Measurements from ENCODE around the gene HK1. TPM values are rescaled to one million over a fixed set of nuclear protein-coding genes. Genes with fewer than 3 reads are reported as not detected.

Gene HK1
- total and polyA plus RNA-seq, 2 of the 4 experiments (the other 2 are of a cell fraction), result 53.7 to 90.5 TPM

DNA sequence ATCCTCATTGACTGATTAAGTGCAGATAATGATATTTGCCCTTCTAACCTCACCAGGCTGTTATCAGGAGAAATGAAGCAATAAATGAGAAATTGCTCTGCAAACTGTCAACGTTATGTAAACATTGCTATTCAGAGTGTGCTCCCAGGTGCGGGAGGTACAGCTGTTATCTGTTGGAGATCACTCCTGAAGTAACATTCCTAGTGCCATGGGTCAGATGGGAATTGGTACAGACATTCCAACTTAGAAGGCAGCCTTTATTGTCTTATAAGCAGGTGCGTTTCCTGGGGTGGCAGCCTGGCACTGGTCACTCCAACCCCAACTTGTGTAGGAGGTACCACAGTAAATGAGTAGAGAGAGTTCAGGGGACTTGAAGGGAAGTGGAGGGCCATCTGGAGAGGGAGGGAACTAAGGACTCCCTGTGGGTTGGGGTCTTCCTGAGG, 36.8 kb downstream of the HK1 start:
- H3K9ac ChIP-seq (ENCODE audit: low read depth, low read length), result no peak overlapping the region
- no peak overlapping the region for H3K23ac ChIP-seq (ENCODE audit: low read depth, low read length)
- peaks cover 17% of the 10 kb centered on the region for H3K9me1 ChIP-seq (ENCODE audit: insufficient read depth, low read length)
- DNase-seq, result no peak
- H3K27me3 ChIP-seq (ENCODE audit: control insufficient read depth, insufficient read depth, low read length), result no peaks in the 10 kb centered on the region; the same call in 1 of the 2 replicates
- peaks cover 8% of the 10 kb centered on the region for H4K20me1 ChIP-seq (ENCODE audit: insufficient read depth, low read length)
- H3K4me2 ChIP-seq (ENCODE audit: low read depth, low read length), result no peak overlapping the region
- TF ChIP-seq, protein P1, sequence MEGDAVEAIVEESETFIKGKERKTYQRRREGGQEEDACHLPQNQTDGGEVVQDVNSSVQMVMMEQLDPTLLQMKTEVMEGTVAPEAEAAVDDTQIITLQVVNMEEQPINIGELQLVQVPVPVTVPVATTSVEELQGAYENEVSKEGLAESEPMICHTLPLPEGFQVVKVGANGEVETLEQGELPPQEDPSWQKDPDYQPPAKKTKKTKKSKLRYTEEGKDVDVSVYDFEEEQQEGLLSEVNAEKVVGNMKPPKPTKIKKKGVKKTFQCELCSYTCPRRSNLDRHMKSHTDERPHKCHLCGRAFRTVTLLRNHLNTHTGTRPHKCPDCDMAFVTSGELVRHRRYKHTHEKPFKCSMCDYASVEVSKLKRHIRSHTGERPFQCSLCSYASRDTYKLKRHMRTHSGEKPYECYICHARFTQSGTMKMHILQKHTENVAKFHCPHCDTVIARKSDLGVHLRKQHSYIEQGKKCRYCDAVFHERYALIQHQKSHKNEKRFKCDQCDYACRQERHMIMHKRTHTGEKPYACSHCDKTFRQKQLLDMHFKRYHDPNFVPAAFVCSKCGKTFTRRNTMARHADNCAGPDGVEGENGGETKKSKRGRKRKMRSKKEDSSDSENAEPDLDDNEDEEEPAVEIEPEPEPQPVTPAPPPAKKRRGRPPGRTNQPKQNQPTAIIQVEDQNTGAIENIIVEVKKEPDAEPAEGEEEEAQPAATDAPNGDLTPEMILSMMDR (conservative IDR thresholded peaks at IDR 0.05; ENCODE audit: low read depth, low read length), result no peak
- TF ChIP-seq CHD1 (IDR thresholded peaks at IDR 0.05; ENCODE audit: low read depth, low read length) (no peak), SMC3 (IDR thresholded peaks at IDR 0.05; ENCODE audit: low read depth, low read length) (no peak), USF2 (IDR thresholded peaks at IDR 0.05; ENCODE audit: low read depth, low read length) (no peak), RFX5 (IDR thresholded peaks at IDR 0.05; ENCODE audit: low read depth, low read length) (no peak), RAD21 (IDR thresholded peaks at IDR 0.05; ENCODE audit: low read length) (no peak), MAZ (IDR thresholded peaks at IDR 0.05; ENCODE audit: borderline replicate concordance, low read depth, low read length) (no peak), MAFK (IDR thresholded peaks at IDR 0.05; ENCODE audit: low read depth, low read length) (no peak), FOS (IDR thresholded peaks at IDR 0.05; ENCODE audit: low read depth, low read length) (no peak), ELK1 (IDR thresholded peaks at IDR 0.05; ENCODE audit: borderline replicate concordance, low read depth, low read length) (no peak), NFE2L2 (IDR thresholded peaks at IDR 0.05; ENCODE audit: low read depth, low read length) (no peak), RCOR1 (IDR thresholded peaks at IDR 0.05; ENCODE audit: insufficient replicate concordance, low read length) (no peak), POLR2A (IDR thresholded peaks at IDR 0.05; ENCODE audit: low read depth, low read length) (no peak), CEBPB (IDR thresholded peaks at IDR 0.05; ENCODE audit: low read depth, low read length) (no peak), BHLHE40 (IDR thresholded peaks at IDR 0.05; ENCODE audit: low read depth, low read length) (no peak), MXI1 (IDR thresholded peaks at IDR 0.05; ENCODE audit: borderline replicate concordance, low read depth, low read length) (no peak)
- dilution Hi-C loops (cut with HindIII; ENCODE audit: low sequenced_read_pairs, unreplicated experiment), result no loop called here
- H2AK5ac ChIP-seq (ENCODE audit: low read depth, low read length), result no peak overlapping the region
- ChIA-PET POLR2A (ENCODE audit: unreplicated experiment) (no interaction called here), CTCF (no interaction called here)
- ATAC-seq (ENCODE audit: low read depth), result no peak
- BruUV-seq (replicated peaks), result no TSS peak
- H4K5ac ChIP-seq (ENCODE audit: low read depth, low read length), result no peak overlapping the region
- no peak overlapping the region for H3K4me3 ChIP-seq (ENCODE audit: insufficient read depth, low read depth, low read length)
- no peak overlapping the region for H2BK15ac ChIP-seq (ENCODE audit: low read depth, low read length)
- WGBS, 2 experiments (ENCODE audit: extremely low coverage in 2 of 2, insufficient read length in 1 of 2), result 70% methylated on average over 2 of the region's 3 CpGs; no CpG with 5 or more reads in 1 of the 2 experiments
- H3K79me1 ChIP-seq (ENCODE audit: low read depth in 1 of 2, low read length in 2 of 2), result peaks cover 7 to 22% of the 10 kb centered on the region in 2 experiments; a peak in 3 of 4 replicates
- H3K14ac ChIP-seq (replicated peaks; ENCODE audit: low read depth, low read length), result no peak overlapping the region
- H3K9me3 ChIP-seq (ENCODE audit: control insufficient read depth, insufficient read depth, low read length), result no peaks in the 10 kb centered on the region
- H4K8ac ChIP-seq (ENCODE audit: low read depth in 2 of 2, low read length in 2 of 2), result no peak overlapping the region
- in situ Hi-C loops (cut with MboI; ENCODE audit: low sequenced_read_pairs), result no loop called here
- no peak overlapping the region for H3K27ac ChIP-seq (ENCODE audit: insufficient read depth, low read length)
- no peak overlapping the region for H2AFZ ChIP-seq (replicated peaks; ENCODE audit: low read length, poor library complexity)
- H3K4ac ChIP-seq (ENCODE audit: low read depth, low read length), result no peak overlapping the region
- no peak overlapping the region for H3K18ac ChIP-seq (ENCODE audit: low read depth, low read length)
- no peaks in the 10 kb centered on the region for H3K36me3 ChIP-seq (ENCODE audit: control insufficient read depth, insufficient read depth, low read length)
- H2BK5ac ChIP-seq (ENCODE audit: low read depth, low read length, poor library complexity, severe bottlenecking), result no peak overlapping the region
- no peak overlapping the region for H3K56ac ChIP-seq (ENCODE audit: extremely low read depth, insufficient read depth, low read length)
- no peak overlapping the region for H4K91ac ChIP-seq (ENCODE audit: insufficient read depth, low read depth, low read length)
- H3K4me1 ChIP-seq (ENCODE audit: control insufficient read depth, insufficient read depth, low read length), result peaks cover 16% of the 10 kb centered on the region
- intact Hi-C loops (cut with micrococcal nuclease), result loop anchor here (5.0 kb wide), 2 partner anchors 47 to 78 kb away; no protein-coding TSS in a partner anchor
- H2BK120ac ChIP-seq (ENCODE audit: low read depth, low read length), result no peak overlapping the region
- no peak overlapping the region for H2AK9ac ChIP-seq (replicated peaks; ENCODE audit: low read depth, low read length, poor library complexity)
- H2BK20ac ChIP-seq (ENCODE audit: low read depth, low read length), result no peak overlapping the region
